ENCODE results near the gene S100A7.

The S100A7 gene
- 0 reads per million in 2 donors for total RNA-seq

DNA sequence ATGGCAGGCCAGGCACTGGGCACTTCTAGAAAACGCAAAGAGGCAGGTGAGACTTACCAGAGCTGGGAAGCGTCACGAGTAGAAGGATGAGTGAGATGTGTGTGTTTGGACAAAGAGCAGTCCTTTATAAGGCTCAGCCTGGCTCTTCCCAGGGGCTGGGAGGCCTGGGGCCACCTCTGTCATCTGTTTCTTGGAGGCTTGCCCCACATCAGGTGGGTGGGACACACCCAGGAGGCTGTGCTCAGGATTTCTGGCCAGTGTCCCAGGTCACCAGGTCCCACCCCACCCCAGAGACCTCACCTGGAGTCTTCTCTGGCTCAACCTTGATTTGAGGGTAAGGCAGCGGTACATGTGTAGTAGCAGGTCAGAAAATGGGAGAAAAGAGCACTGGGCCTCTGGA lies at the start of gene S100A7:
TSS of gene S100A7 (minus strand) at position 101 of the 400 bp plus-strand sequence. CDS start 1,638 bp downstream, outside the sequence.
- DNase-seq, result no peak

DNA sequence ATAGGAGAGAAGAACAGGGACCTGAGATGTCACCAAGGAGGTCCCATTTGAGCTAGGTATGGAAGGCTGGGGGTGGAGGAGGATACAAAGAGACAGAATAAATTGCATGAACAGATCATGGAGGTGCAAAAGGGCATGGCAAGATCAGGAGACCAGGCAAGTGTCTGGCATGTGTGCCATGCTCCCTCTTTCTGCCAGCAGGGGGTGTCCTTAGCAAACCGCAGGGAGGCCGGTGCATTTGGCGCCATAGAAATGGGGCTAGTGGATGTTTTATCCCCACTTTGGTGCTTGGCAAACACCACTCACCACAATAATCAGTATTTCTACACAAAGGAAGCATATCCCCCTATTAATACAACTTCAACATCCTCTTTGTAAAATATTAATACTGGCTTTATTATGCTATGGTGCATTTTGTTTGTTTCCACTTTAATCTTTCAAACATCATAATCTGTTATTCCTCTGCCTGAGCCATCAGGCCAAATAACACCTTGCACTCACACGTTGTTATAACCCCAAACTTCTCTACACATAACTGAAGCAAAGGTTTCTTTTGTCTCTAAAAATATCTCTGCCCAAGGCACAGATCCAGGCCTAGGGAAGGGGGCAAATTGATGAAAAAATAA lies 49.4 kb upstream of the S100A7 start:
- peak; percentile 52 for DNase-seq

DNA sequence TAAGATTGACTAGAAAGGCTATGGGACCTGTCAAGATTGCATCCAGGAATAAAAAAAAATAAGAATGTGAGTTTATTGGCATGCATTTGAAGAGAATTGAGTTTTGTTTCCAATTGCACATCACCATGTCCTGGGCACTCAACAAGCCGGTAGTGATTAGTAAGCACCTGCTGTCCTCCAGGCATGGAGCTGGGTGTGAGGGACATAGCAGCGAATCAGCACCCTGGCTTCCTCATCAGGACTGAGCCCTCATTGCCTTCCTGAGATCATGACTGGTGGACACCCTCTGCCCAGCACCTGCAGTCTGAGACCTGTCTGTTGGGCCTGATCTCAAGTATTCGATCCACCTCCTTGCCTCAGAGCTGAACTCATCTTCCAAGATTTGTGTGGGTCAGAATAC lies 48.6 kb upstream of the S100A7 start:
- DNase-seq, result no peak

DNA sequence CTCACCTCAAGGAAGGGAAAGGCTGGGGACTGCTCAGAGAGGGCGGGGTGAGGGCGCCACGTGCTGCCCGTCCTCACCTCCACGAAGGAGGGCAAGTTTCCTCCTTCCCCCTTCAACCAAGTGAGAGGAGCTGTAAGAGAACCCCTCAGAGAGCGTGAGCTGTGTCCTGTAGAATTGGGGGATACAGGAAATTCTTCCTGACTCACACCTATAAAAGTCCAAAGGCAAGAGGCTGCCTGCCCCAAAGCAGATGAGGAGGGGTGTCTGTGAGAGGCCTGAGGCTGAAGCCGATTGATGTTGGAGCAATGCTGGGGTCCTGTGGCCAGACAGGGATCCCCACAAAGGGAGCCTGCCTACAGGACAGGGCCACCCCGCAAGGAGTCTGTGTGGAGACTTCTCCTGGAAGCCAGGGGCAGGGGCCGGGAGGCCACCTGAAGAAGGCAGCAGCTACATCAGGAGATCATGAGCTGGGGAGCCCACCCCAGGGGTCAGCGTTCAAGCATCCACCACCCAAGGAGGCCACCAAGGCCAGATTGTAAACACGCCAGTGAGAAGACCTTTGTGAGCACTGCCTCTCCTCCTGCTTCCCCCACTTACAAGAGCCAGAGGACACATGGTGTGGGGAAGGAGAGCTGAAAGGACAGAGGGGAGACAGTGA lies 47.6 kb upstream of the S100A7 start:
- DNase-seq, result no peak

DNA sequence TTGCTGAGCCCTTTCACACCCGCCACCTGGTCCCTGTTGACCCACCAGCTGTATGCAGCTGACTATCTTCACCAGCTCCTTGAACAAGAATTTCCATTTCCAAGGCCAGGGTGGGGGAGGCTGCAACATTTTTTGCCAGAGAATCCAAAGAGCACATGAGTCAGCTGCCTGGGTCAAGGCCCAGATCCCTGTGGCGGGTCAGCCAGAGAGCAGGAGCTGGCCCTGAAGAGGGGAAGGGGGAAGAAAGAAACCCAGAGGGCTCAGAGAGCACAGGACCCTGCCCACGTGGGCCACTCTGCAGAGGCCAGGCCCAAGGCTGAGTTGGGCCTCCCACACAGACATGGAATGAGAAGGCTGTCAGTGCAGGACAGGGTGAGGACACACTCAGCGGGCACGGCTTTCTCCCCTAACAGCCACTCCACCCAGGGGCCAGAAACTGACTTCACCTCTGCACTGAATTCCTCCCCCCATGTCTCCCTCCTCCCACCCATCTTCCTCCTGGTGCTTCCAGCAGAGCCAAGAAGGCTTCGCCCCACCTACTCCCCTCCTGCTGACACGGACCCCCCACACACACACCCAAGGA lies 46.5 kb upstream of the S100A7 start:
- DNase-seq, result no peak

DNA sequence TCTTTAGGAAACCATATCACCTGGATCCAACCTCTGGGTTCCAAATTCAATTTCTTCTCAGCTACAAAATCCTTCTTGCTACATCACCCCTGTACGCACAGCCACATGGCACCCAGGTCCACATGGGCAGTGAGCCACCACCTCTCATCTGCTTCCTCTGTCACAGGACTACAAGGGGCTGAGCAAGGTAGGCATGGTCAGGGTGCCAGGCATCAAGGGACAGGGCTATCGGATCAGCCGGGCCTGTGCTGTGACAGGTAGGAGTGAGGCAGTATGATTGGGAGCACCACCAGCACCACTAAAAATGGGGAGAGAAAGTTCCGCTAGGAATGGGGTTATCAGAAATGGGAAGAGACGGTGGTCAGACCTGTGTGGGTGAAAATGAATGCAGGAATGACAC lies 45.9 kb upstream of the S100A7 start:
- DNase-seq, result no peak

DNA sequence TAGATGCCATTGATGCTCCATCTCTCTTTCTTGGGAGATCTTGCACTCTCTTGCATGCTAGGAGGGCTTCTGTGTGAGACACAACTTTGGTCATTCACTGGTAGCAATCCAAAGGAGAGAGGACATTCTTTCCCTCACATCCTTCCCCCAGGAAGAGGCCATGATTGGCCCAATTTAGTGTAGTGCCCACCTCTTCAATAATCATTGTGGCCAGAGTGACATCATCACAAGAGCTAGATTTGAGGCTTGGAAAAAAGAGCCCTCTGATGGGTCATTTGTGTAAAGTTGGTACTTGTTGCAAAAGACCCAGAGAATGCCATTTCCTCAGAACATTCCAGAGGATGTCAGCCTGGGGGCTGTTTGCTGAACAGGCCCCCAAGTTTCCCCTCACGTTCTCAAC lies 45.1 kb upstream of the S100A7 start:
- no peak for DNase-seq

DNA sequence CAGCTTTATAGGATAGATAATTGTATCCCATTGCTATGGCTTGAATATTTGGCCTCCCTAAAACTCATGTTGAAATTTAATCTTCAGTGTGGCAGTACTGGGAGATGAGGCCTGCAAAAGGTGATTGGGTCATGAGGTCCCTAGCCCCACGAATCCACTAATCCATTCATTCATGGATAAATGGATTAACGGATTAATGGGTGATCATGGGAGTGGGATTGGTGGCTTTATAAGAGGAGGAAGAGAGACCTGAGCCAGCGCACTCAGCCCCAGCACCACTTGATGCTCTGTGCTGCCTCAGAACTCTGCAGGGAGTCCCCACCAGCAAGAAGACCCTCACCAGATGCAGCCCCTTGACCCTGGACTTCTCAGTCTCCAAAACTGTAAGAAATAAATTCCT lies 43.3 kb upstream of the S100A7 start:
- no peak for DNase-seq

DNA sequence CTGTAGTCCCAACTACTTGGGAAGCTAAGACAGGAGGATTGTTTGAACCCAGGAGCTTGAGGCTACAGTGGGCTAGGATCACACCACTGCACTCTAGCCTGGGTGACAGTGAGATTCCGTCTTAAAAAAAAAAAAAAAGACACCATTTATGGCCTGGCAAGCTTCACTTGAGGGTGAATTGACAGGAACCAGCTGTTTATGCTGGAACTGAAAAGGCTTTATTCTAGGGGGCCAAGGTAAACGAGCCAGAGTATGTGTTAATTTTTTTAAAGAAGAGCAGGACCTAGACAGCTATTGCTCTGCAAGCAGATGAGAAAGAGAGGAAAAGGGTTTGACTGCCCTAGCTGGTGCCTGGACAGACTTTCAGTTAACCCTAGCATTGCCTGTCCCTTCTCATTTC lies 38.3 kb upstream of the S100A7 start:
- DNase-seq, result no peak

DNA sequence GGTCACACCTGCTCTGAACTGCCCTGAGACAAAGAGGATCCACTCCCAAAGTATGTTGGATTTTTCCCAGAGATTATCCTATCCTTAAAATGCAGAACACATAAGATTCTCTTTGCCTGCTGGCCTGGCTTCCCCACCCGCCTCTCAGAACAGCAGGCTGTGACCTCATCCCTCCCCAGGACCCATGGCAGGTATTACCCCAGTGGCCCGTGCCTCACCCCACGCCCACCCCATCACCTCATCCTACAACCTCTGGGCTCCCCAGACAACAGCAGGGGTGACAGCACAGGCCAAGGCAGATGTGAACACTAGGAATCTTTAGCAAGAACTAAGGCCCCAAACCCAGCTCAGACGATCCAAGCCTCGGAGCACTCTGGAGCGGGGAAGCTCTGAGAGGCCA lies 35.1 kb upstream of the S100A7 start:
- no peak for DNase-seq

DNA sequence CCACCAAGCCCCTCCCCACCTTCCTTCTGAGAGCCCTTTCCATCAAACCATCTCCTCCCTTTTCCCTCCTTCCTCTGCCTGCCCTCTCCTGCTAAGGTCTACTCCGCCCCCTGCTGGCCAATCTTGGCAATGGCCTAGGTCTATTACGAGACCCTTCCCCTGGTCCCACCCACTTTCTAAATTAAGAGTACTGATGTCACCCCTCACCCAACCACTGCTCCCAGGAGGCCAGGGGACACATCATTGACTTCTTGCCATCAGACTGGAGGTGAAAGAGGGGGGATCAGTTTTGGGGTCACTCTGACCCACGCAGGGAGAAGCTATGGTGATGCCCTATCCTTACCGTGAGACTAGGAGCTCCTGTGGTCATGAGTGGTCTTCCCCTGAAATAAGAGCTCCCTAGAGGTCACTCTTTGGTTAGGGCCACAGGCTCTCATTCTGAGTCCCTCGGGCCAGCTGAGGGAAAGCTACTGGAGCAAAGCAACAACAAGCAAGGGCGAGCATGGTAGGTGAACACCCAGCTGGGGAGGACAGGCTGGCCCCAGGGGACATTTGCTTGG lies 34.6 kb upstream of the S100A7 start:
- DNase-seq, result peak; percentile 80

DNA sequence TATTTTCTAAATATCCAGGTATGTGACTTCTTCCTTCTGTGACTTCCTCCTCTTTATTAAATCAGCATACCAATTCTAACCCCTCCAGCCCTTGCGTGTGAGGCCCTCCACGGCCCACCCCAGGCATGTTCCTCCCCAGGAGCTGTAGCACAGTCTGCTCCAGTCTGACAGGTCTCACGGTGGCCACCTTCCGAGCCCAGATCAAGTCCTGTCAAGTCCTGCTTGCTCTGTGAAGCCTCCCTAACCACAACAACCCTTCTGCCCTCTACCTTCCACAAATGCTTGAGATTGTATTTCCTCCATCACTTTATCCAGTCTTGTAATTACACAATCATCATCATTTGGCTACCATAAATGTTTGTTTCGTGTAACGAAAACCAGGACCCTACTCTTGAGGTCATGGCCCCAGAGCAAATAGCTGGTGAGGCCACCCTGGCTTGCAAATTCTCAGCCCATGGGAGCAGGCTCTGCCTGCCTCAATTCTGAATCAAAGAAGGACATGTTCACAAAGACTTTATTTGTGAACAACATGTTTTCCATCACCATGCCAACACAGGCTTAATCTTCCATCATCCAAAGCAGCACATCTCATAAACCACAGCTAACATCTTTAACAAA lies 33.0 kb upstream of the S100A7 start:
- no peak for DNase-seq

DNA sequence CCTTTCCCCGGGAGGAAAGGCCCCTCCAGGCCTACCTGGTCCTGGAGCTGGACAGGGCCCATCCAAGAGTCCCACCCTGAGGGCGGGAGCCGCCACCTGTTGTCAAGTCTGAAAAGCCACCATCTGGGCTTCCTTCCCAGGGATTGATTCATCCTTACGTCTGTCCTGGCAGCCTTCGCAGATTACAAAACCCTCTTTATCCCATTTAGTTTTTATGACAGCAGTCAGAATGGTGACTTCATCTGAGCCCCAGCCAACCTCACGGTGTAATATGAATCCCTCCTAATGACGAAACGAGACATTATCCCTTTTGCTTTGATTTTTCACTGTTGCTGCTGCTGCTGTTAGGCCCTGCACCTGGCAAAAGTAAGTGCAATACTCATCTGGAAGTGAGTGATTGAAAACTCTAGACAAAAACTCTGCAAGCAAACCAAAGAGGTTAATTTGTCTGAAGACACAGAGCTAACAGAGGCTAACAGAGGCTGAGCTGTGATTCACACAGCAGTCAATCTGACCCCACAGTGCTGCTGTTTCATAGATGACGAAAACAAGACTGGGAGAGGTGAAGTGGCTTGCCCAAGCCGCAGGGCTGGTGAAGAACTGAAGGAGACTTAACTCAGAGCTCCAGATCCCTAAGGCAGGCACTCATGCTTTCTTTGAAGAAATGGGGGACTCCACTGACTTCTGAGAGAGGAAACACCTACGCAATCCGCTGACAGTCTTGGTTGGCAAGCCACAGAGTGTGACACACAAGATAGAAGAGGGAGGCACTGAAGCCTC lies 30.0 kb upstream of the S100A7 start:
- no peak for DNase-seq

DNA sequence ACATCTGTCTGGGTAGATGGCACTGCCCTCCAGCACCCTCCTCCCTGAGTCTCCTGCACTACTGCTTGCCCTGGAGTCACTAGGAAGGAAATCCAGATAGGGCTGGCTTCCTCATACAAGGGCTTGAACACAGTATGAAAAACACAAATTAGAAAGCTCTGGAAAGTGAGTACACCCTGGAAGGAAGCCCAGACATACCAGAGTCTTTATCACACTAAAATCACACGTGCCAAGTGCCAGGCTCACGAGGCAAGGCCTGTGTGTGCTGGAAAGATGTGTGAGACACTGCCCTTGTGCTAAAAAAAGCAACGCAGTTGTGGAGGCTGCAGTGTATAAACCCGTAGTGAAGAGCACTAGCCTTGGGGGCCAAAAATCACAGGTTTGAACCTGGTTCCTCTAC lies 28.3 kb upstream of the S100A7 start:
- no peak for DNase-seq

DNA sequence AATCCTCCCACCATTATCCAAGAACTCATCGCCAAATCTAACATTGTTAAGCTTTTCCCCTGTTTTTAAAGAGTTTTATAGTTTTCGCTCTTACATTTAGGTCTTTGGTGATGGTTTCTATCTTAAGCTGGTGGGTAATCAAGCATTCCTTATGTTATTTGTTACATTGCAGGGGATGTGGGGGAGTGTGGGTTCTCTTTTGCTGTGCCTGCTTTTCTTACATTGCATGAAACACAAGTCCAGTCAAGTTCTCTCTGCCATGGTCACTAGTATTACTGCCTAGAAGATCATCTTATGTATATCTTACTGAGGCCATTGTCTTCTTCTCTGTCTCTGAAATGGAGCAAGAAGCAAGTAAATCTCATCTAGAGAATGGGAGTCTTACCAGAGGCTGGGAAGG lies 27.3 kb upstream of the S100A7 start:
- no peak for DNase-seq

DNA sequence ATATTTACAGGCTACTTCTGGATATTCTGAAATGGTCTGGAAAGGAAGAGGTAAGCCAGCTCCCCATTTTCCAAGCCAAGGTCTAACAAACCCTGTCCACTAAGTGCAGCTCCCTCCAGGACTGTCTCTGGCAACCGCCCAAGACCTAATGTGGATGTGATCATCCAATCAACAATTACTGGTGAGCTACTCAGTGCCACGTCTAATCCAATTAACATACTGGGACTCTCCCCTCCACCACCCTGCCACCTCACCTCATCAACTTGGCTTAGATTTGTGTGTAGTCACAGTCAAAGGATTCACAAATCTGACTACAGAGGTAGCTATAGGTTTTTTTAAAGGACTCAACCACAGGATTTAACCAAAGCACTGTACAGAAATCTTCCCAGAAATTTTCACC lies 25.4 kb upstream of the S100A7 start:
- no peak for DNase-seq

DNA sequence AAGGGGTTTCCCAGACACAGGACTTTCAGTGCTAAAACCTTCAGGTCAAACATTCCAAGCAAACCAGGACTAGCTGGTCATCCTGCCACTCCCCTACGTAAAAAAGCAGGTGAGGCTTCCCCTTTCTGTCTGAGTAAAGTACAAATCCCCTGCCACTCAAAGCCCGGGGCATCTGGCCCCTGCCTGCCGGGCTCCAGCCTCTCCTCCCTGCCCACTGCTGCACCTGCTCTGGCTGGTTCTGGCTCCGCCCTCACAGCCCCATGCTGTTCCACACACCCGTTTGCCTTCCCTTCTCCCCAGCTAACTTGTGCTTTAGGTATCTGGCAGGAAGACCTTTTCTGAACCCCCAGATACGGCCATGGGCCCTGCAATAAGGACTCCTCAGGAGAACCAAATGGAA lies 23.3 kb upstream of the S100A7 start:
- DNase-seq, result no peak

DNA sequence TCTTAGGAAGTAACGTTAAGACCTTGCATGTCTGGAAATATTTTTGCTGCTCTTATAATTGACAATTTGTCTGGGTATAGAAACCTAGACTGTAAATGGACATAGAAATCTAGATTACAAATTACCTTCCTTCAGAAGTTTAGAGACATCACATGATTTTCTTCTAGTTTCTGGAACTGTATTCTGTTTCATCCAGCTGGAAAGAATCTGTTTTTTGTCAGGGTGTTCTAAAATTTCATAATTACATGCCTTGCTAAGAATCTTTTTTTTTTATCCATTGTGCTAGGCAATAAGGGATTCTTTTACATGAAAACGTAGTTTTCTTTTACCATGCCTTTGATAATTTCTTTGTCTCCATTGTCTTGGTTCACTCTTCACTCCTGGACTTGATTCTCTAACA lies 20.7 kb upstream of the S100A7 start:
- no peak for DNase-seq

DNA sequence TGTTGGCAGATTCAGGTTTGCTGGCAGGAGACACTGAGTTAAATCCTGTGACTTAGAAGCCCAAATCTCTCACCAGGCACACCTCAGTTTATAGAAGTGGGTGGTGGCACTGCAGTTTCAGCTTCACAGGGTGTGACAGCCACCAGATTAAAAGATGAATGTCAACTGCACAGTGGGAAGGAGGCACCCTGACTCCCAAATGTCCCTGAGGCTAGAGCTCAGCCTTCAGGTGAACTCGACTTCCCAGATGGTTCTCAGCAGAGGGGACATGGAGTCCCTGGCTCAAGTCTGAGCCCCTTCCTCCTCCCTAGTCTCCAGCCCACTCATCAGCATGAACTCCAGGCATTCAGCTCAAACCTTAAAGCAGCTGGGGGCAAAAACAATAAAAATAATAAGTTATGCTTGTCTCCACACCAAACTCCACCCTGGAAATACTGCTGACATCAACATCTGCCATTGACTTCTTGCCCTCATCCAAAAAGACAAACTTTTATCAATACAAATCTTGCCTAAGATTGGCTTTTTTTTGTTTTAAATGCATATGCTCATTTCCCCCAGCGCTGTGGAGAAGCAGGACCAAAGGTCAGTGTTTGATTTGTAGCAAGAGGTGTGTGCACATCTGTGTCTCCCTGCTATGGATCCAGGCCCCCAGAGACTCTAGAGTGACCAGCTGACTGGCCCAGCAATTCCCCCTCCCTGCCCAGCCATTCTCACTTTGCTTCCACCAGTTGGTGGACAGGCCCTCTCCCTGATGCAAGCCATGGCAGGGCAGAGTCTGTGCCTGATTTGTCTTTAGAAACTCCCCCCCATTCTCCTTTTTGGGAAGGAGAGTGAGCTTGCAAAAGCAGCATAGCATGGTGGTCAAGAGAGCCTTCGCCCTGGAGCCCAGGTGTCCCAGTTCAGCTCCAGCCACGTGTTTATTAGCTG lies 18.5 kb upstream of the S100A7 start:
- no peak for DNase-seq

DNA sequence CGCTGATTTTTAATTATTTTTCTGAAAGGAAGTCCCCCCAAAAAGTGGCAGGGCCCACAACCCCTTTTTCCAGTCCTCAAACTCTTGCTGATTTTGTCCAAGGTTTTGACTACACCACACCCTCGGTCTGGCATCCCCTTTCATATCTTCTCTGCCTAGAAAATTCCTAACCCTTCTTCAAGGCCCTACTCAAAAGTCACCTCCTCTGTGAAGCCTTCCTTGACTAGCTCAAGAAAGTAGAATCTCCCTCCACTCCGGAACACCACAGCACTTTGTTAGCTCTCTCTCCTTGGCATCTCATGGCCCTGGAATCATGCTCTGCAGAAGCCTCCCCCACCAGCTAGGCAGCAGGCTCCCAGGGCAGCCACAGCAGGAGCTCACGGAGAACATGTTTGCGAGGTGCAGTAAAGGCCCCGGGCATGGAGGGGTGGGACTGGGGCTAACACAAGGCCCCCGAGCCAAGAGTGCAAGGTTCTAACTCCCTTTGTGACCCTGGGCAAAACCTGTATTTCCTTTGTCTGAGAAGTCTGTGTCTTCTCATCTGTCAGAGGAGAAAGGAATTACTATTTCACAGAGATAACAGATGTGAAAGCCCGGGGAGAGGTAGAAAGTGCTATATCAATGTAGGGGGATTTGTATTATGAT lies 17.7 kb upstream of the S100A7 start:
- DNase-seq, result no peak

DNA sequence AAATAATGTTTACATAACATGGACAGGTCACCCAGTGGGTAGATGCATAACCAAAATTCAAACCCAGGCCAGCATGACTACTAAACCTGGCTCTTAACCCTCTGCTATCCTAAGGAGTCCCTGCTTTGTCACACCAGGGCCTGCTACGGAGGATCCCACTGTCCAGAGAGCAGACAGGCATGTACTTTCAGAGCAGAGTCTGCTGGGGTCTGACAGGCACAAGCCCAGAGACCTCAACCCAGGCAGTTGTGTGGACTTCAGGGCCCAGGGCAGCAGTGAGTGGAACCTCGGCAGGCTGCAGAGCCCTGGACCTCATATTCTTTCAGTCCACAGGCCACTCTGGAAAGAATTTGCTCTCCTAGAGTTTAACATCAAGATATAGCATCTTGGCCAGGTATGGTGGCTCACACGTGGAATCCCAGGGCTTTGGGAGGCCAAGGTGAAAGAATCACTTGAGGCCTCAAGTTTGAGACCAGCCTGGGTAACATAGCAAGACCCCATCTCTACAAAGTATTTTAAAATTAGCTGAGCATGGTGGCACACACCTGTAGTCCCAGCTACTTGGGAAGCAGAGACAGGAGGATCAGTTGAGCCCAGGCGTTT lies 16.1 kb upstream of the S100A7 start:
- DNase-seq, result no peak

Data from T-helper 9 cell (primary cell).